Pons (tissue), 1 donor: Measurements from ENCODE around the gene FAM110A.
"Not testable (repeated sequence)": the region's sequence is repeated elsewhere in the genome, so short reads cannot be mapped to it uniquely, and the experiment has no call there.

Experiments
- DNase-seq: peaks from one replicate; pipeline ENCODE4 v3.0.0-alpha.2; 2016; ENCODE audit warnings: low spot score

FAM110A gene

DNA sequence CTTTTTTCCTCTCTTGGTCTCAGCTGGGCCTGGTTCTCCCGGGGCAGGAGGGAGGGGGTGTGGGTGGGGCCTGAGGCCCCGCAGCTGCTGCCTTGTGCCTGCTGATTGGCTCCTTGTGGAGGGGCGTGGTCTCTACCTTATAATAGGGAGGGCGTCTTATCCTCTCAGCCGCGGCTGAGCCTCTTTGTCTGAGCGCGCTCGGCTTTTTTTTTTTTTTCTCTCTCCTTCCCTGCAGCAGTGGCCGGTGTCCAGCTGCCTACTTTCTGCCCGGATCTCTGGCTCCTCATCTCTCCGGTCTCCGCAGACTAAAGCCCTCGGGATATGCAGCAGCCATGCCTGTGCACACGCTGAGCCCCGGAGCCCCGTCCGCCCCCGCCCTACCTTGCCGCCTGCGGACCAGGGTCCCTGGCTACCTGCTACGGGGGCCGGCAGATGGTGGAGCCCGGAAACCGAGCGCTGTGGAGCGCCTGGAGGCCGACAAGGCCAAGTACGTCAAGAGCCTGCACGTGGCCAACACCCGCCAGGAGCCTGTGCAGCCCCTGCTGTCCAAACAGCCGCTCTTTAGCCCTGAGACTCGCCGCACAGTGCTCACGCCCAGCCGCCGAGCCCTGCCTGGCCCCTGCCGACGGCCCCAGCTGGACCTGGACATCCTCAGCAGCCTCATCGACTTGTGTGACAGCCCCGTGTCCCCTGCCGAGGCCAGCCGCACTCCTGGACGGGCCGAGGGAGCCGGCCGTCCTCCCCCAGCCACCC, 11.1 kb downstream of the FAM110A start:
- peak; percentile 87 for DNase-seq

DNA sequence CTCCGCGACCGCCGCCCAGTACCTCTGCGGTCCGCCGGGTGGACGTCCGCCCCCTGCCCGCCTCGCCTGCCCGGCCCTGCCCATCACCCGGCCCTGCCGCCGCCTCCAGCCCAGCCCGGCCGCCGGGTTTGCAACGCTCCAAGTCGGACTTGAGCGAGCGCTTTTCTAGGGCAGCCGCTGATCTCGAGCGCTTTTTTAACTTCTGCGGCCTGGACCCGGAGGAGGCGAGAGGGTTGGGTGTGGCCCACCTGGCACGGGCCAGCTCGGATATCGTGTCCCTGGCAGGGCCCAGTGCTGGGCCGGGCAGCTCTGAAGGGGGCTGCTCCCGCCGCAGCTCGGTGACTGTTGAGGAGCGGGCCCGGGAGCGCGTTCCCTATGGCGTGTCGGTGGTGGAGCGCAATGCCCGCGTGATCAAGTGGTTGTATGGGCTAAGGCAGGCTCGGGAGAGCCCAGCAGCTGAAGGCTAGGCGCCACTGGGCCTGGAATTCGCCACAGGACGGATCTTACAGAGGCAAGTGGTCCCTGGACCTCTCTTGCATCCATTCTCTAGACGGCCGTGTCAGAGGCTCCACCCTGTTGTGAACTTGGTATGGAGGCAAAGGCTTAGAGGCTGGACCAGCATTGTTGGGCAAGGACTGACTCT, 11.8 kb downstream of the FAM110A start:
- DNase-seq: no peak

DNA sequence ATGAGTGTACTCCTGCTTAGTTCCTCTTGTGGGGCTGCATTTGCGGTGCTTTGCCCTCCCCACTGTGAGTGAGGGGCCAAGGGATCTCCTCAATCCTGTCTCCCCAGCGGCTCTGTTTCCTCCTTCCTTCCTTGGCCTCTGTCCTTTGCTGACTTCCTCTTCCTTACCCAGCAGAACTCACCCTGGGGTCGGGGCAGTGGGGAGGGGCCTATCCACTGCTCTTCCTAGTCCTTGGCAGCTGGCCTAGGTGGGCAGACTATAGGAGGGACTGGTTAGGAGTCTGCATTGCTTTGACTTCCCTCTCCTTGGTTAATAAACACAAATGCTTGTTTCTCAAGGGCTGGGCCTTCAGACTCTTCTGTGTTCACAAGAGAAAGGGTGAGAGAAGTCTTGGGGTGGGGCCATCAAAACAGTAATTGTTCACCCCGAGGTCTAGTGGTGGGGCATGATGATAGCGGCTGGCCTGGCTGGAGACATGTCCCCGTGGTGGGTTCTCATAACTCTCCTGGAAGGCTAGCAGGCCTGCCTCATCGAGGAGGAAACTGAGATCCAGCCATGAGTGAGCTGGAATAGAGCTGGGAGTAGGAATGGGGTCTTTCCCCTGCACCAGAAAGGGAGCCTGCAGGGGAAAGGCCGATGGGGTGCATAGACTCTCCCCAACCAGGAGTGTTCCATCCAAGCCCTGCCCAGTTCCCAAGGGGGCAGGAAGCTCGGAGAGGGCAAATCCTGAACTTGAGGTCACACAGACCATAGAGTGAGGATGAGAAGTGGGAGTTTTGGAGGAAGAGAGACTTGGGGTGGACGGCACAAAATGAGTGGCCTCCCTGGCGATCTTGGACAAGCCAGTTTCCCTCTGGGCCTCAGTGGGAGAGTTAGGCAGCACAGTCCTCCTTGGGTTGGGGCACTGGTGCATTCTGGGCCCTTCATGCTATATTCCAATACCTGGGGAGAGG, 12.7 kb downstream of the FAM110A start:
- no peak for DNase-seq

DNA sequence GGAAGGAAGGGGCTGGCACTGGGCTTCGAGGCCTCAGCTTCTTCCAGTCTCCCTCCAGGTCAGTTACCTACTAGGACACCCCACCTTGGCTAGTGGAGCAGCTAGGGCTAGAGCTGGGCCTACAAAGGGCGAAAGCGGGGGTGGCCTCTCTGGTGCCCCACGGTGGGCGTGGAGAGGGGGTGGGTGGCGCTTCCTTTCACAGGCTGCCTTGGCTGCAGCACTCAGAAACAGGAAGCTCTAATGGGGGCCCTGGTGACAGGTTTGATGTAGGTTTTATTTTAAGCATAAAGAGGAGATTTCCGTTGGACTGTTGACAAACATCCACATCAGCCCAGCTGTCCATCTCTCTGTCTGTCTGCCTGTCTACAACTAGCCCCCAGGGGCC, 13.4 kb downstream of the FAM110A start:
- no peak for DNase-seq

DNA sequence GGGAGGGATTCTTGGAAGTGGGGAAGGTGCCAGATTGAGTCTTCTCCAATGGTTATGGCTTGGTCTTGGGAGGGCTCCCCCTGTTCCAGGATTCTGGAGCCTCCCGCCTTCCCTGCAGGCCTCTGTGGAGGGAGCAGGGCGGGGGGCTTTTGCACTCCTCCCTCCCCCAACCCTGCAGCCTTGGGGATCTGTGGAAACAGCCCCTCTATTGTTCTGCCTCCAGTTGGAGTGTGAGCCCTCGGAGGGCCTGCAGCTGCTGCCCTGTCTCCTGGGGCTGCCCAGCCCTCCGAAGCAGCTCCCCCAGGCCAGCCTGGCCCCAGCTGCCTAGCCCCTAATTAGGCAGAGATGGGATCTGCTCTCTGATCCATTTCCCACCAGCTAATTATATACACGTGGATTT, 14.7 kb downstream of the FAM110A start:
- no peak for DNase-seq

DNA sequence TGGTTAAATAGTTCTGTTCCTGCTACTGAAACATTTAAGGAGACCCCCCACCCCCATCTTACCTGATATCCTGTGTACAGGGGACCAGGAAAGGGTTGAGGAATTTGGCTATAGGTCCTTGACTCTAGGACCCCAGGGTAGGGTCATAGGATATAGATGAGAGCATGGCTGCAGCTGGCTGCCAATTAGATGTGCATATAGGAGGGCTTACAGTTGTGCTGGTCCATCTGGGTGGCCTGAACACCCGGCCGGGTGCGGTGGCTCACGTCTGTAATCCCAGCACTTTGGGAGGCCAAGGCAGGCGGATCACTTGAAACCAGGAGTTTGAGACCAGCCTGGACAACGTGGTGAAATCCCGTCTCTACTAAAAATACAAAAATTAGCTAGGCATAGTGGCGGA, 15.2 kb downstream of the FAM110A start:
- not testable (repeated sequence) for DNase-seq

DNA sequence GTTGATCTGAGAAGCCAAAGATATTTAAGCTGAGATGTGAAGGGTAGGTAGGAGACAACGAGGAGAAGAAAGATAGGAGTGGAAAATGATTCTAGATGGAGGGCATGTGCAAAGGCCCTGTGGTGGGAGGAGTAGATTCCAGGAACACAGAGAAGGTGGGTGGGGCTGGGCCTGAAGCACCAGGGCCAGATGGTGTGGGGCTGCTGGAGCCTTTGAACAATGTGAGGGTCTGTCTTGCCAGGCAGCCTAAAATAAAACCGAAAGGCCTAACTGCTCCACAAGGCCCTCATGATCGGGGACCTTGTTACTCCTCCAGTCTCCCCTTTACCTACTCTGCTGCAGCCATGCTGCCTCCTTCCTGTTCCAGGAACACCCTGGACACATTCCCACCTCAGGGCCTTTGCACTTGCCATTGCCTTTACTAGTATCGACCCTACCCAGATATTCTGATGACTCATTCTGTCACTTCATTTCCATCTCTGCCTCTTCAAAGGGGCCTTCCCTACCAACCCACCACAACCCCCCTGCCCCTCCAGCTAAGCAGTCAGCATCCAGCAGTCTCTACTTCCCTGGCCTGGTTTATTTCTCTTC, 20.0 kb downstream of the FAM110A start:
- DNase-seq: no peak

DNA sequence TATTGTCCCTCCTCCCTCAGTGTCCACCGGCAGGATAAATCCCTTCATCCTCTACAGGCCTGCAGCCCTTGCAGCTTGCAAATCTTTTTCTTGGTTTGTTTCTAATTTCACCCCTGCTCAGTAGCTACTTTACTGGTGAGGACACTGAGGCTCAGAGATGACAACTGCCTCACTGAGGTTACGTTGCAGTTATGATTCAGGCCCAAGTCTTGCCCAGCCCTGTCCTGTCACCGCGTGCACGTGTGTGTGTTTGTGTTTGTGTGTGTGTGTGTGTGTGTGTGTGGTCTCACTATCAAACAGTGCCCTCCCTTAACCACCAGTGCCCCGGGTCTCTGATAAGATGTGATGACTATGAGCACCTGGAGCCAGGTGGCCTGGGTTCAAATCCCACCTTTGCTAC, 21.1 kb downstream of the FAM110A start:
- DNase-seq: no peak

DNA sequence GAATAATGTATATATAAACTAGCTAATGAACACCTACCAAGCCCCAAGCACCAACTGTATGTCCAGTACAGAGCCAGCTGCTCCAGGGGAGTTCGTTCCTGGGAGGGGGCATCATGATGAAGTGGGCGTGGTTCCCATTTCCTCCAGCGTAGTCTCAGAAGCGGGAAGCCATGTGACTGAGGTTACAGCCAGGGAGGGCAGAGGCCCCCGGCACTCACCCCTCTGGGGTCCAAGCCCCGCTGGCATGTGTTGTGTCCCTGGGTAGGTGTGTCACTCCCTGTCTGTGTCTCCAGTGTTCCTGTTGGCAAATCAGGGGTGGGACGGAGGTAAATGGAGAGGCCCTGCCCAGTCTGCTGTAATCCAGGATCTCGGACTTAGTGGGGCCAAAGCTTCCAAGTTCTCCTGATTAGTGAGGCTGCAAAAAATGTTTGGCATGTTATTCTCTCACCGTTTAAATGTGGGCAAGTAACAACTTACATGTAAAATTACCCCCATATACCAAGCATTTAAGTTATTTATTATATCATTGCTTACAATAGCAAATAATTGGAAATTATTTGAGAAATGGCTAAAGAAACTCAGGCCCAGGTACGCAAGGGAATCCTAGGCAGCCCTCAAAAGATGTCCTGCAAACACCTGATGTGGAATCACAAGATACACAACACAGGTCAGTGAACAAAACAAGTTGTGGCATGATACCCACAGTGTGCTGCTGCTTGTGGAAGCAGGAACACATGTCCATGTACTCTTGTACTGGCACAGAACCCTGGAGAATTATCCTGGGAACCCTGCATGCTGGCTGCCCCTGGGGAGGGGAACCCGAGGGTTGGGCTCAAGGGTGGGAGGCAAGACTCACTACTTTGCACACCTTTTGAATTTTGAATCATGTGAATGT, 22.2 kb downstream of the FAM110A start:
- no peak for DNase-seq

DNA sequence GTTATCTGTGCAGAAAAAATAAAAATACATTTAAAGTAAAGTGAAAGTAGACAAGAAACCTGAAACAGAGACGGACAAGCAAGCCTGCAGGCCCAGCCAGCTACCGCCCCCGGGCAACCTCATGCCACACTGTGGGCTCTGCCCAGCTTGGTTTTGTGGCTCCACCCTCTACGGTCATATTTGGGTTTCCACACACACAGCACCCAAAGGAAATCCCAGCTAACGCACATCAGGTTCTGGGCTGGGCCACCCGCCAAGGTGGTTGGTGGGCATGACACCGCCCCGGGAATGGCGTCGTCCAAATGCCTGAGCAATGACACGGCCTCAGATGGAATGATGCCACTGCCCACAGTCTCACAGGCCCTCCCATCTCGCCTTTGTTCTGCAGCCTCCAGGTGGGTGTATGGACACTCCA, 22.9 kb downstream of the FAM110A start:
- no peak for DNase-seq

DNA sequence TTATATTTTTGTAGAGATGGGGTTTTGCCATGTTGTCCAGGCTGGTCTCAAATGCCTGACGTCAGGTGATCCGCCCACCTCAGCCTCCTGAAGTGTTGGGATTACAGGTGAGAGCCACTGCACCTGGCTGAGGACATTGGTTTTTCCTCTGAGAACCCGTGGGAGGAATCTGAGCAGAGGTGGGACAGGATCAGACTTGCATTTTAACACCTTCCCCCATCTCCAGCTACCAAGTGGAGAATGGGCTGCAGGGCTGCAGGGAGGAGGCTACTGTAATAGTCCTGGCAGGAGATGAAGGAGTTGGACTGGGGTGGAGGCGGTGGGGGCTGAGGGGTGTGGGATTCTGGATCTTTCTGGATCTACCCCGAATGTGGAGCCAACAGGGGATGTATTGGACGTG, 24.5 kb downstream of the FAM110A start:
- DNase-seq: no peak

DNA sequence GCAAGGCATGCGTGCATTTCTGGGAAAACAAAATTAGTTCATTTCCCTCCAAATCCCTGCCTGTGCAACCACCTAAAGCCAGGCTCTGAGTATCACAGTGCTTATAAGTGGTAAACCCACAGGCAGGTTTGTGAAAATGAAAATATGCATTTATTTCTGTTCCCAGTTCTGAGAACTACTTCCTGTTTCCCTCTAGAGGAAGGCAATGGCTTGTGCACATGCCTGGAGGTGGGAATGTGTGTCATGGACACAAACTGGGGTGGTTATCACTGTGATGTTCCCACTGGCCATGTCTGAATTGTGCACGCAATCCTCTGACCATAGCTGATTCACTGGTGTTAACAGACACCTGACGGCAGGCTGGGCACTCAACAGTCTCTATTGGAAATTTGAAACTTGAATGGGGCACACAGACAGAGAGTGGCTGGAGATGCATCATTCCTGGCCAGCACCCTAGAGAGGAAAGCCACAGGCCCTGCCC, 26.3 kb downstream of the FAM110A start:
- DNase-seq: no peak

DNA sequence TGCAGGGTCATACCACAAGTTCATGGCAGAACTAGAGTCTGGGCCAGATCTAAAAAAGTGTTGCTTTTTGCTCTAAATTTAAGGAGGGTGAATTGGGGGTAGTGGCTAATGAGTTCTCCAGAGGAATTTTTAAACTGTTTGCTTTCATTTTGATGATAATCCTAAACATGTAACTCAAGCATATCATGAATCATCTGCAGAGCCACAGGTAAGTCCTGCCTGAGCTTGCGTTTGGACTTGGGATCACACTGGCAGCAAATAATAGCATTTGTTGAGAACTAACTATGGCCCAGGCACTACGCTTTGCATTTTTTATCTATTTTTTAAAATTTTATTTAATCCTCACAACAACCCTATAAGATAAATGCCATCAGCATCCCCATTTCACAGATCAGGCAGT, 27.4 kb downstream of the FAM110A start:
- DNase-seq: no peak

DNA sequence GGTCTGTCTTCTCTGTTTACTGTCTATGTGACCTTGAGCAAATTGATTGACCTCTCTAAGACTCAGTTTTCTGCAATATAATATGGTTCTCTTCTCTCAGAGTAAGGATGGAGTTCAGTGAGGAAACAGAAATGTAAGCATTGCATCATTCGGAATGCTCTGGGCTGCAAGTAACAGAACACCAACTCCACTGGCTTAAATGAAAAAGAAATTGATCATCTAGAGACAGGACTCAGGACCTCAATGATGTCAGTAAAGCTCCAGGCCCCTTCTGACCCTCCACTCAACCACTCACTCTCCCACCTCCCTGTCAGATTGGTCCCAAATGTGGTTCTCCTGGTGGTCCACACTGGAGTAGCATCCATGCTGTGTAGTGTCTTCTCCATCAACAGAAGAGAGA, 31.9 kb downstream of the FAM110A start:
- no peak for DNase-seq

DNA sequence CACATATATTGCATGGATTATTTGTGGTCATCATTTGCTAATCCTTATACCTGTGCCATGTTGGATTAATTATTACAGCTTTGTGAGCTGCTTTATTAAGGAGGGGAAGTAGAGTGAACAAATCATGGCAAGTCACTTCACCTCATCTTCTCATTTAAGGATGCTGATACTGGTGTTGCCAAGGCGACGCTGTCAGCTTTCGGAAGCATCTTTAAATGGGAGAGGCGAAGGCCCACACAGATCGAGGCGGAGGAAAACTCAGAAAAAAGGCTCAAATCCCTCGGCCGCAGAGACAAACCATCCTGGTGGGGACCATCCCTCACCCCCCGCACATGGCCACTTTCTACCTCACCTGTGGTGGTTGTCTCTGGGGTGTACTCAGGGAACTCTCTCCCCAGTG, 34.8 kb downstream of the FAM110A start:
- DNase-seq: no peak

DNA sequence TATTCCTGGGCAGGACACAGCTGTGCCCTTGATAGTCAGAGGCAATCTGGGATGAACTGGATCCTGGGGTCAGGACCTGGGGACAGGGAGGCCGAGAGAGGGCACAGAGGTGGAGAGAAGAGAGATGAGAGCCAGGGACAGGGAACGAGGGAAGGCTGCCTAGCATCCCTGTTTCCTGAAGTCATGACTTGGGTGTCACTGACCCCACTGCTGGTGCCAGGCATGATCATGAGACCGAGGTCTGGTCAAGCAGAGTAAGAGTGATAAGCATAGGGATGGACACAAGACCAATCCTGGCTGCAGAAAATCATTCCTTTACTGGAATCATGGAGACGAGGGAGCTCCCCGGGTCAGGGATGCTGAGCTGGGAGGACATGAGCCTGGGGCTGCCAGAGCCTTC, 36.1 kb downstream of the FAM110A start:
- DNase-seq: no peak

DNA sequence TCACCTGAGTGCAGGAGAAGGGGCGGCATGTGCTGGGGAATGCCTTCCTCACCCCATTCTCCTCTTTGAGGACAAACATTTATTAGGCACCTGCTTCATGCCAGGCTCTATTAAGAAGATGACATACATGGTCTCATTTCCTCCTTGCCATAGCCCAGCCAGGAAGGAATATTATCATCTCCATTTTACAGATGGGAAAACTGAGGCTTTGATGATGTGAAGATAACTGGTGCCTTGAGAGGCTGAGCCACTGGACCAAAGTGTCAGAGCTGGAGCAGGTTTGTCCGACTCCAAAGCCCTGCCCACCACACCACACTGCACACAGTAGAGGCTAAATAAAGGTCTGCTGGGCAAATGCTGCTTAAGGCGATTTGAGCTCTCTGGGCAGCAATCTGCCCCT, 37.2 kb downstream of the FAM110A start:
- no peak for DNase-seq

DNA sequence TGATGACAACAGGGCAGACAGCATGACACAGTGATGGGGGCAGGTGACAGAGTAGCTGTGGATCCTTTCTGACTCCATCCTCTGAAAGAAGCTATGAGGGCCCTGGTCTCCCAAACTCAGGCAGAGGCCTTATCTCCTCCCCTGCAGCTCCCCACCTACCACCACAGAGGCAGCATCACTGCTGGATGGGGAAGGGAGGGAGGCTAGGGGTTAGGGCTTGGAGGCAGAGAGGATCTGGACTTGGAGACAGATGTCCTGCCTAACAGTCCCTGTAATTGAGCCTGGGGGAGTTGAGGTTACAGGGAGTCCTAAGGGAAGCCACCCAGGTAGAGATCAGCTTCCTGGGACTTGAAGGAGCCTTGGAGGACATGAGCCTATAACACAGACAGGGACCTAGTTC, 37.9 kb downstream of the FAM110A start:
- no peak for DNase-seq

DNA sequence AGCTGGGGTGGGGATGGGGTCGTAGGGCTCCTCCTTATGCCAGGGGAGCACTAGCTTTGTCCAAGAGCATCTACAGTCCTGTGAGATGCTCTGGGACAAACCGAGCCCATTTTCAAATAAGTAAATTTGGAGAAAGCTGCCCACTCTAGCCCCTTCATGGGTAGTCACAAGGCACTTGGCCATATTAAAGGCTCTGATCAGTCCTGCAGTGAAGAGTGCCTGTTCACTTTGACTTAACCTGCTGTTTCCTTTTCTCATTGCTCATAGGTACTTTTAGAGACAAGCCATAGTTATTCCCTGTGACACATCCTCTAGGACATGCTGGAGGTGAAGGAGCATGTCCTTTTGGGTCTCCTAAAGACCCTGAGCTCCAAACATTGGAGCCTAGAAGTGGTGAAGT, 38.4 kb downstream of the FAM110A start:
- no peak for DNase-seq

DNA sequence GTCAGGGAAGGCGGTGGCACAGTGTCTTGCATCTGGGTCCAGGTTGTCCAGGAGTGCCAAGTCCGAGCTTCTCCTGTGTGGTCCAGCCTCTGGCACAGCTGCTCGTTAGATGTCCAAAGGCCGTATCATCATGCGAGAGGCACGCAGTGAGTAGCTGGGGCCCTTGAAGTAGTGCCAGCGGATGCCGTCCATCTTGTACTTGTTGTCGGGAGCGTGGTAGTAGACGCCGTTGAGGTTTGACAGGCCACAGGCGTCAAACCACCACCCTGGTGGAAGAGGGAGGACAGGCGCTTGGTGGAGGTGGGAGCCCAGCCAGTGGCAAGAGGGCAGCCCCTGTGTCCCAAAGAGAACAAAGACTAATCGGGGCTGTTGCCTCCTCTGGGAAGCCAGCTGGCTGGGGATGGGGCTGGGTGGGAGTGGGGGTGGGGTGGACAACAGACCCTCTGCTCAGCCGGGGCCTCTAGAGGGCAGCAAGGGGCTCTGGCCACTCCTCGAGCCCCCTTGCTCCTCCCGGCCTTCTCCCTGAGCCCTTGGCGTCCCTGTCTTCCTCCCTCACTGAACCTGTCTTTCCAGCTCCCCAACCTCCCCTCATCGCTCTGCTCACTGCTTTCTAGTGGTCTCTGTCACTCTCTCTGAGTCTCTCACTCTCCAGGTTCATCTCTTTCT, 39.5 kb downstream of the FAM110A start:
- DNase-seq: no peak
